B cell (primary cell): ENCODE measurements around the gene ATXN3. TPM values are rescaled to one million over a fixed set of nuclear protein-coding genes. Genes with fewer than 3 reads are reported as not detected.

ENCODE experiments used
- ATAC-seq: fragments of 200-7000 bp; cut with Tn5 transposase; one replicate; pipeline ENCODE4 v1.10.0; 2021; ENCODE audit warnings: low read depth, mild to moderate bottlenecking, moderate number of reproducible peaks, moderate library complexity
- CTCF ChIA-PET: fragments of 350-600 bp; sonication (Branson Sonifier 250); formaldehyde crosslinking; loops from one replicate; lab custom pipeline; 2021; ENCODE audit warnings: antibody characterized with exemption, inconsistent platforms; lab: Charles Lee
- POLR2A ChIA-PET: fragments of 350-600 bp; sonication (Branson Sonifier 250); formaldehyde crosslinking; loops from one replicate; lab custom pipeline; 2021; ENCODE audit warnings: antibody characterized with exemption; lab: Charles Lee
- DNase-seq: peaks from one replicate; pipeline ENCODE4 v3.0.0; 2013
- H2AFZ ChIP-seq: 2 replicates; pipeline ENCODE4 v1.6.1; 2012; ENCODE audit warnings: mild to moderate bottlenecking, low read depth, low read length; ENCODE audit not compliant: insufficient read depth, poor library complexity, severe bottlenecking
- H3K27ac ChIP-seq, 2 donors: 1 replicate in 1 of 2; 2 replicates in 1 of 2; pipeline ENCODE4 v1.5.1; 2012 to 2013; ENCODE audit warnings: low read length in 2 of 2, mild to moderate bottlenecking in 2 of 2, moderate library complexity in 1 of 2
- H3K27me3 ChIP-seq, 4 experiments: fragments of 200-600 bp in 1 of 4; sonication (generic) in 1 of 4; replicated peaks in 1 of 4; 1 replicate in 2 of 4; 2 replicates in 2 of 4; pipeline versions ENCODE4 v1.6.1 to v1.7.0; 2013 to 2016; ENCODE audit warnings: low read length in 3 of 4, mild to moderate bottlenecking in 2 of 4, mixed read lengths in 1 of 4, moderate library complexity in 1 of 4; ENCODE audit not compliant: insufficient read depth in 4 of 4, control insufficient read depth in 3 of 4; ENCODE audit errors: control extremely low read depth in 1 of 4
- H3K36me3 ChIP-seq, 2 experiments: replicated peaks in 1 of 2; 1 replicate in 1 of 2; 2 replicates in 1 of 2; pipeline versions ENCODE4 v1.6.1 to v1.7.1; 2013; ENCODE audit warnings: low read length in 1 of 2; ENCODE audit not compliant: insufficient read depth in 2 of 2, control insufficient read depth in 1 of 2; ENCODE audit errors: control extremely low read depth in 1 of 2, extremely low read depth in 1 of 2
- H3K4me1 ChIP-seq, 2 donors: fragments of 200-600 bp in 1 of 2; sonication (generic) in 1 of 2; 1 replicate in 1 of 2; 2 replicates in 1 of 2; pipeline versions ENCODE4 v1.5.1 to v1.6.1; 2013 to 2017; ENCODE audit warnings: low read length in 2 of 2; ENCODE audit not compliant: control insufficient read depth in 2 of 2, insufficient read depth in 2 of 2
- H3K4me2 ChIP-seq: replicated peaks from 2 replicates; pipeline ENCODE3; 2012; ENCODE audit warnings: mild to moderate bottlenecking, low read depth, low read length; ENCODE audit not compliant: poor library complexity, severe bottlenecking
- H3K4me3 ChIP-seq, 5 experiments: fragments of 200-600 bp in 1 of 5; sonication (generic) in 1 of 5; 1 replicate in 3 of 5; 2 replicates in 2 of 5; pipeline versions ENCODE4 v1.5.1 to v1.7.0; 2011 to 2016; ENCODE audit warnings: low read length in 4 of 5, mild to moderate bottlenecking in 4 of 5, low read depth in 2 of 5, control low read depth in 1 of 5, moderate library complexity in 1 of 5; ENCODE audit not compliant: insufficient read depth in 1 of 5; ENCODE audit errors: control extremely low read depth in 1 of 5, extremely low read depth in 1 of 5
- H3K79me2 ChIP-seq: fragments of 200-600 bp; sonication (generic); one replicate; pipeline ENCODE4 v1.6.0; 2016; ENCODE audit warnings: low read length; ENCODE audit not compliant: control insufficient read depth, insufficient read depth
- H3K9ac ChIP-seq: fragments of 200-600 bp; sonication (generic); 2 replicates; pipeline ENCODE4 v1.6.1; 2017; ENCODE audit warnings: mild to moderate bottlenecking, low read length, moderate library complexity
- H3K9me3 ChIP-seq, 3 donors: one replicate each; pipeline versions ENCODE4 v1.6.1 to v1.7.1; 2013; ENCODE audit warnings: low read length in 2 of 3; ENCODE audit not compliant: control insufficient read depth in 2 of 3, insufficient read depth in 1 of 3; ENCODE audit errors: control extremely low read depth in 1 of 3
- H4K20me1 ChIP-seq: 2 replicates; pipeline ENCODE4 v1.6.0; 2012; ENCODE audit warnings: mild to moderate bottlenecking, low read length; ENCODE audit not compliant: insufficient read depth, control insufficient read depth, poor library complexity, severe bottlenecking
- H3K27ac Mint-ChIP-seq: one replicate; pipeline ENCODE4 v1.8.0; 2021; ENCODE audit warnings: mixed read lengths
- H3K27me3 Mint-ChIP-seq: one replicate; pipeline ENCODE4 v1.8.0; 2021; ENCODE audit warnings: mixed read lengths
- H3K4me1 Mint-ChIP-seq: one replicate; pipeline ENCODE4 v1.8.0; 2021; ENCODE audit warnings: mixed read lengths
- H3K4me3 Mint-ChIP-seq: one replicate; pipeline ENCODE4 v1.8.0; 2021; ENCODE audit warnings: mixed read lengths
- H3K9me3 Mint-ChIP-seq: one replicate; pipeline ENCODE4 v1.8.0; 2022; ENCODE audit warnings: mixed read lengths; ENCODE audit not compliant: insufficient read depth
- CTCF ChIP-seq: fragments of 200-600 bp; IDR thresholded peaks from one replicate; pipeline ENCODE4 v1.8.0; 2022; ENCODE audit warnings: antibody characterized with exemption, mild to moderate bottlenecking
- EZH2 ChIP-seq: IDR thresholded peaks from 2 replicates; pipeline ENCODE4 v1.6.1; 2012; ENCODE audit warnings: borderline replicate concordance, low read depth, mild to moderate bottlenecking, moderate library complexity, low read length; ENCODE audit not compliant: insufficient read depth, poor library complexity, severe bottlenecking
- WGBS: methylation state at CpG from one replicate; pipeline ENCODE4 v1.1.5; 2013; ENCODE audit warnings: missing lambda C conversion rate; ENCODE audit not compliant: insufficient coverage; 5-methylcytosine and 5-hydroxymethylcytosine counted together
- intact Hi-C: fragments of 100-400 bp; cut with micrococcal nuclease; formaldehyde crosslinking; loops from one replicate; pipeline ENCODE4 v1.10.0; 2022
- polyA plus RNA-seq: library from polyadenylated mRNA; depleted of rRNA; stranded (reverse); fragments of >200 nt; gene quantifications from 2 replicates; pipeline ENCODE4 v1.2.3, GENCODE V29; 2012
- total RNA-seq, 2 donors: library from RNA; stranded (reverse); fragments of 120-200 nt in 1 of 2; gene quantifications; 1 replicate in 1 of 2; 2 replicates in 1 of 2; pipeline versions ENCODE4 v1.2.3 to v1.2.4, GENCODE V29; 2013 to 2022

ATXN3 gene
- total and polyA plus RNA-seq, 2 donors (not counting 1 experiment from before 2014, with no cell fraction given), result 16.2 to 51.6 TPM

DNA sequence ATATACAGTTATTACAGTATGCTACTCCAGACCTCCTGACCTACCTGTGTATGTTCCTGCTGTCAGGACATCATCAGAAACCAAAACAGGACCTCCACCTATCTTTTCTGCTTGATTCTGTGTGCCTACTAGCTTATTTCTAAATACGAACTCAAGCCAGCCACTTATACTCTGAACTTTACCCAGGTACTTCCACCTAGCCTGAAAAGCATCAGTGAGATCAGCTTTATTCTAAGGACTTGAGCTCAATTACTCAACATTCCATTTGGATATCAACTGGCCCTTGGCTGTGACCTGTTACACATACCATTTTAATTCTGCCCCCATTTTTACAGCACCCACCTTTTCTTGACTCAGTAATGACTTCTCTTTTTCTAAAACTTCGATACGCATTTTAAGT is 95.7 kb downstream of the ATXN3 start:
- Histone ChIP-seq H3K27ac (no peak overlapping the region), H3K4me3 (no peak overlapping the region), H3K79me2 (no peaks in the 10 kb centered on the region), H3K4me1 (no peaks in the 10 kb centered on the region), H3K9me3 (no peaks in the 10 kb centered on the region), H3K36me3 (peaks cover 11 to 64% of the 10 kb centered on the region in 2 experiments), H4K20me1 (peaks cover 11% of the 10 kb centered on the region), H3K27me3 (no peaks in the 10 kb centered on the region), H3K9ac (no peak overlapping the region), H3K4me2 (no peak overlapping the region), H2AFZ (no peak overlapping the region)
- Mint-ChIP-seq H3K9me3 (no peaks in the 10 kb centered on the region), H3K27me3 (no peaks in the 10 kb centered on the region), H3K4me3 (no peak overlapping the region), H3K4me1 (no peaks in the 10 kb centered on the region), H3K27ac (no peak overlapping the region)
- DNase-seq (no peak), ATAC-seq (no peak)
- TF ChIP-seq CTCF (no peak), EZH2 (no peak)
- ChIA-PET CTCF (interaction anchor here (0.7 kb wide), 1 partner anchor 13 kb away, joined by 3 read pairs; no protein-coding TSS in a partner anchor), POLR2A (no interaction called here)
- intact Hi-C loops, result no loop called here
- WGBS, result 100% methylated on average over 1 of the region's 3 CpGs

GRCh38 chr14:92009604-92010003 is 96.8 kb downstream of the ATXN3 start:
- Mint-ChIP-seq H3K9me3 (no peaks in the 10 kb centered on the region), H3K4me3 (no peak overlapping the region), H3K27me3 (no peaks in the 10 kb centered on the region), H3K27ac (no peak overlapping the region), H3K4me1 (no peaks in the 10 kb centered on the region)
- TF ChIP-seq EZH2 (no peak), CTCF (no peak)
- Histone ChIP-seq H3K4me1 (no peaks in the 10 kb centered on the region), H3K79me2 (no peaks in the 10 kb centered on the region), H2AFZ (no peak overlapping the region), H3K27me3 (no peaks in the 10 kb centered on the region), H3K9me3 (no peaks in the 10 kb centered on the region), H4K20me1 (peaks cover 11% of the 10 kb centered on the region), H3K9ac (no peak overlapping the region), H3K4me3 (no peak overlapping the region), H3K4me2 (no peak overlapping the region), H3K27ac (no peak overlapping the region), H3K36me3 (peaks cover 11 to 62% of the 10 kb centered on the region in 2 experiments)
- intact Hi-C loops, result no loop called here
- POLR2A ChIA-PET, result no interaction called here
- no CpG with 5 or more reads among the region's 1 CpG for WGBS
- no peak for ATAC-seq
- DNase-seq, result no peak
- CTCF ChIA-PET, result no interaction called here

Other genes starting within 250 kb of the ATXN3 start
- gene TC2N, start 239.0 kb downstream of the ATXN3 start, total RNA-seq, result 10.4 and 13.7 TPM in 2 replicates
- gene TC2N, start 239.0 kb downstream of the ATXN3 start, polyA plus RNA-seq, result 3.7 and 5.7 TPM in 2 replicates
- 0.12 and 0.37 TPM in 2 replicates for gene FBLN5, start 158.9 kb downstream of the ATXN3 start, total RNA-seq
- gene FBLN5, start 158.9 kb downstream of the ATXN3 start, polyA plus RNA-seq, result 0.13 and 0.31 TPM in 2 replicates
- 62.2 and 69.9 TPM in 2 replicates for gene TRIP11, start 66.5 kb downstream of the ATXN3 start, total RNA-seq
- gene TRIP11, start 66.5 kb downstream of the ATXN3 start, polyA plus RNA-seq, result 6.4 and 8.0 TPM in 2 replicates
- gene NDUFB1, start 15.1 kb upstream of the ATXN3 start, total RNA-seq, result 61.6 and 63.7 TPM in 2 replicates
- 154 and 172 TPM in 2 replicates for gene NDUFB1, start 15.1 kb upstream of the ATXN3 start, polyA plus RNA-seq
- 42.6 and 46.1 TPM in 2 replicates for gene CPSF2, start 15.4 kb upstream of the ATXN3 start, total RNA-seq
- gene CPSF2, start 15.4 kb upstream of the ATXN3 start, polyA plus RNA-seq, result 5.2 and 6.8 TPM in 2 replicates
- not detected in 2 replicates for gene SLC24A4, start 216.6 kb upstream of the ATXN3 start, total RNA-seq
- 0.19 and 0.30 TPM in 2 replicates for gene SLC24A4, start 216.6 kb upstream of the ATXN3 start, polyA plus RNA-seq